GM23338 (cell line): ENCODE measurements around the gene ZNF66. TPM values are rescaled to one million over a fixed set of nuclear protein-coding genes. Genes with fewer than 3 reads are reported as not detected.

Experiments
- ATAC-seq: fragments of 200-7000 bp; cut with Tn5 transposase; 3 replicates; pipeline ENCODE4 v1.9.1; 2020
- DNase-seq: peaks from one replicate; pipeline ENCODE4 v3.0.0-alpha.2; 2015; ENCODE audit warnings: low spot score
- H2AFZ ChIP-seq: fragments of 200-600 bp; sonication (generic); 2 replicates; pipeline ENCODE4 v1.8.0; 2016; ENCODE audit warnings: antibody characterized with exemption, mild to moderate bottlenecking, moderate library complexity
- H3F3A ChIP-seq: fragments of 200-600 bp; sonication (generic); replicated peaks from 2 replicates; pipeline ENCODE4 v1.8.0; 2017; ENCODE audit warnings: antibody characterized with exemption, mixed run types, low read depth
- H3K27ac ChIP-seq: fragments of 200-600 bp; sonication (generic); 2 replicates; pipeline ENCODE4 v1.6.1; 2016; ENCODE audit warnings: low read depth
- H3K27me3 ChIP-seq: fragments of 200-600 bp; sonication (generic); 2 replicates; pipeline ENCODE4 v1.8.0; 2016; ENCODE audit warnings: mild to moderate bottlenecking, mixed run types, moderate library complexity; ENCODE audit not compliant: insufficient read depth
- H3K36me3 ChIP-seq: fragments of 200-600 bp; sonication (generic); 2 replicates; pipeline ENCODE4 v1.8.0; 2016; ENCODE audit warnings: mild to moderate bottlenecking; ENCODE audit not compliant: insufficient read depth
- H3K4me1 ChIP-seq: fragments of 200-600 bp; sonication (generic); 2 replicates; pipeline ENCODE4 v1.8.0; 2016; ENCODE audit warnings: mild to moderate bottlenecking, moderate library complexity; ENCODE audit not compliant: insufficient read depth
- H3K4me2 ChIP-seq: fragments of 200-600 bp; sonication (generic); 2 replicates; pipeline ENCODE4 v1.7.1; 2017; ENCODE audit warnings: mixed run types
- H3K4me3 ChIP-seq: fragments of 200-600 bp; sonication (generic); 2 replicates; pipeline ENCODE4 v1.6.1; 2016; ENCODE audit warnings: mixed run types
- H3K79me2 ChIP-seq: fragments of 200-600 bp; sonication (generic); replicated peaks from 2 replicates; pipeline ENCODE4 v1.8.0; 2017; ENCODE audit warnings: mild to moderate bottlenecking; ENCODE audit not compliant: insufficient read depth
- H3K9me2 ChIP-seq: fragments of 200-600 bp; sonication (generic); 2 replicates; pipeline ENCODE4 v1.8.0; 2017; ENCODE audit not compliant: insufficient read depth
- H4K20me1 ChIP-seq: fragments of 200-600 bp; sonication (generic); replicated peaks from 2 replicates; pipeline ENCODE4 v1.8.0; 2017; ENCODE audit warnings: mild to moderate bottlenecking; ENCODE audit not compliant: insufficient read depth
- H3K27ac Mint-ChIP-seq: 2 replicates; pipeline ENCODE4 v1.8.0; 2020; ENCODE audit warnings: inconsistent platforms, mild to moderate bottlenecking, moderate library complexity, mixed read lengths
- H3K27me3 Mint-ChIP-seq: 3 replicates; pipeline ENCODE4 v1.8.0; 2022; ENCODE audit warnings: low read depth, mild to moderate bottlenecking, moderate library complexity, mixed read lengths, inconsistent platforms; ENCODE audit not compliant: insufficient read depth, poor library complexity
- H3K36me3 Mint-ChIP-seq: 3 replicates; pipeline ENCODE4 v1.8.0; 2021; ENCODE audit warnings: low read depth, mild to moderate bottlenecking, inconsistent platforms, moderate library complexity, mixed read lengths
- H3K4me1 Mint-ChIP-seq: 3 replicates; pipeline ENCODE4 v1.8.0; 2020; ENCODE audit warnings: mild to moderate bottlenecking, inconsistent platforms, mixed read lengths
- H3K4me3 Mint-ChIP-seq: 3 replicates; pipeline ENCODE4 v1.8.0; 2021; ENCODE audit warnings: moderate library complexity, mild to moderate bottlenecking, inconsistent platforms, mixed read lengths
- H3K9me3 Mint-ChIP-seq: 3 replicates; pipeline ENCODE4 v1.8.0; 2020; ENCODE audit warnings: moderate library complexity, mild to moderate bottlenecking, inconsistent platforms, mixed read lengths
- CREB1 ChIP-seq: fragments of 250-450 bp; sonication (Bioruptor Pico); IDR thresholded peaks from 2 replicates; pipeline ENCODE4 v1.5.0; 2020; ENCODE audit warnings: low read depth, mild to moderate bottlenecking, moderate library complexity
- EZH2 ChIP-seq: fragments of 200-600 bp; sonication (generic); IDR thresholded peaks from one replicate; pipeline ENCODE4 v1.8.0; 2017; ENCODE audit warnings: antibody characterized with exemption, mild to moderate bottlenecking, low read depth; ENCODE audit not compliant: unreplicated experiment
- EZH2phosphoT487 ChIP-seq: fragments of 200-600 bp; sonication (generic); IDR thresholded peaks from one replicate; pipeline ENCODE4 v1.8.1; 2018; ENCODE audit warnings: antibody characterized with exemption; ENCODE audit not compliant: unreplicated experiment
- JUNB ChIP-seq: IDR thresholded peaks from one replicate; pipeline ENCODE4 v1.6.1; 2016; ENCODE audit warnings: antibody characterized with exemption; ENCODE audit not compliant: unreplicated experiment
- NANOG ChIP-seq: IDR thresholded peaks from 2 replicates; pipeline ENCODE4 v1.6.1; 2016; ENCODE audit warnings: antibody characterized with exemption, borderline replicate concordance
- POLR2AphosphoS5 ChIP-seq: IDR thresholded peaks from 2 replicates; pipeline ENCODE4 v1.6.1; 2016; ENCODE audit warnings: antibody characterized with exemption, low read depth
- STAT1 ChIP-seq: IDR thresholded peaks from one replicate; pipeline ENCODE4 v1.6.1; 2016; ENCODE audit warnings: antibody characterized with exemption; ENCODE audit not compliant: unreplicated experiment
- ZNF114 ChIP-seq: fragments of 250-450 bp; sonication (Bioruptor Pico); IDR thresholded peaks from 2 replicates; pipeline ENCODE4 v1.5.0; 2020; ENCODE audit warnings: mild to moderate bottlenecking, moderate library complexity
- polyA plus RNA-seq: library from polyadenylated mRNA; unstranded; fragments of >200 nt; fragmentation: Nextera tagmentation; extraction: Ambion mirVana; gene quantifications from 2 replicates; pipeline ENCODE4 v1.2.1, GENCODE V29; 2016
- total RNA-seq: library from RNA; depleted of rRNA; stranded (reverse); fragments of >200 nt; shearing (Covaris generic); gene quantifications from 2 replicates; pipeline ENCODE4 v1.2.3, GENCODE V29; 2014
- TF ChIP-seq, protein P1 (sequence below): fragments of 250-450 bp; sonication (Bioruptor Pico); IDR thresholded peaks from 2 replicates; pipeline ENCODE4 v1.5.0; 2020; ENCODE audit warnings: mild to moderate bottlenecking, moderate library complexity
- TF ChIP-seq, protein P2 (sequence below): IDR thresholded peaks from one replicate; pipeline ENCODE4 v1.6.1; 2018; ENCODE audit warnings: antibody characterized with exemption; ENCODE audit not compliant: unreplicated experiment
- TF ChIP-seq, protein P3 (sequence below), 2 experiments: fragments of 200-600 bp in 1 of 2; sonication (generic) in 1 of 2; conservative IDR thresholded peaks; 2 replicates each; pipeline versions ENCODE4 v1.5.1 to v1.6.1; 2016 to 2017; ENCODE audit warnings: antibody characterized with exemption in 2 of 2, low read depth in 2 of 2, mild to moderate bottlenecking in 2 of 2, moderate library complexity in 1 of 2
- TF ChIP-seq, protein P4 (sequence below): IDR thresholded peaks from 2 replicates; pipeline ENCODE4 v1.6.1; 2016; ENCODE audit warnings: antibody characterized with exemption

The ZNF66 gene
- total and polyA plus RNA-seq, 2 experiments from 2014 or later = 18.5 to 67.3 TPM

DNA sequence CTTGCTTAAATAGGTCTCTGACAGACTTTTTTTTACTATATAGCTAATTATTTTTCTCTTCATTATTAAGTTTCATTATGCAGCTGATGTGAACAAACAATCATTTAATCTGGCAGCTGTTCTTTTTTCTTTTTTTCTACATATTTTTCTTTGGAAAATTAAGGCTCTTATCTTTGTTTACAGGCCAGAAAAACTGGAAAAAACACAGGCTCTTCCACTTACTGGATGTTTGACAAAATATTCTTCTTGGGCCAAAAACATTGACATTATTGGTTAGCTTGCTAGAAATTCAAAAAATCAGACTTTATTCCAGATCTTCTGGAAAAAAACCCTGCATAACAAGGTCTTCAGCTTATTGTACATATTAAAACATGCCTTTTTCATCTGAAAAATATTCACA is 15.7 kb downstream of the ZNF66 start:
- Histone ChIP-seq H3K27ac (no peak overlapping the region), H3K9me2 (no peaks in the 10 kb centered on the region), H3K79me2 (peaks cover 48% of the 10 kb centered on the region), H3F3A (no peaks in the 10 kb centered on the region), H3K27me3 (no peaks in the 10 kb centered on the region), H2AFZ (no peak overlapping the region), H4K20me1 (peaks cover 9% of the 10 kb centered on the region), H3K36me3 (peaks cover 31% of the 10 kb centered on the region), H3K4me1 (no peaks in the 10 kb centered on the region), H3K4me2 (no peak overlapping the region), H3K4me3 (no peak overlapping the region)
- H3K9me3 Mint-ChIP-seq = peaks cover 24% of the 10 kb centered on the region
- H3K4me1 Mint-ChIP-seq = no peaks in the 10 kb centered on the region
- no peak overlapping the region for H3K27ac Mint-ChIP-seq
- DNase-seq (no peak), ATAC-seq (no peak)
- H3K27me3 Mint-ChIP-seq = peaks cover 5% of the 10 kb centered on the region
- TF ChIP-seq EZH2 = no peak
- TF ChIP-seq JUNB = no peak
- TF ChIP-seq, protein P1, sequence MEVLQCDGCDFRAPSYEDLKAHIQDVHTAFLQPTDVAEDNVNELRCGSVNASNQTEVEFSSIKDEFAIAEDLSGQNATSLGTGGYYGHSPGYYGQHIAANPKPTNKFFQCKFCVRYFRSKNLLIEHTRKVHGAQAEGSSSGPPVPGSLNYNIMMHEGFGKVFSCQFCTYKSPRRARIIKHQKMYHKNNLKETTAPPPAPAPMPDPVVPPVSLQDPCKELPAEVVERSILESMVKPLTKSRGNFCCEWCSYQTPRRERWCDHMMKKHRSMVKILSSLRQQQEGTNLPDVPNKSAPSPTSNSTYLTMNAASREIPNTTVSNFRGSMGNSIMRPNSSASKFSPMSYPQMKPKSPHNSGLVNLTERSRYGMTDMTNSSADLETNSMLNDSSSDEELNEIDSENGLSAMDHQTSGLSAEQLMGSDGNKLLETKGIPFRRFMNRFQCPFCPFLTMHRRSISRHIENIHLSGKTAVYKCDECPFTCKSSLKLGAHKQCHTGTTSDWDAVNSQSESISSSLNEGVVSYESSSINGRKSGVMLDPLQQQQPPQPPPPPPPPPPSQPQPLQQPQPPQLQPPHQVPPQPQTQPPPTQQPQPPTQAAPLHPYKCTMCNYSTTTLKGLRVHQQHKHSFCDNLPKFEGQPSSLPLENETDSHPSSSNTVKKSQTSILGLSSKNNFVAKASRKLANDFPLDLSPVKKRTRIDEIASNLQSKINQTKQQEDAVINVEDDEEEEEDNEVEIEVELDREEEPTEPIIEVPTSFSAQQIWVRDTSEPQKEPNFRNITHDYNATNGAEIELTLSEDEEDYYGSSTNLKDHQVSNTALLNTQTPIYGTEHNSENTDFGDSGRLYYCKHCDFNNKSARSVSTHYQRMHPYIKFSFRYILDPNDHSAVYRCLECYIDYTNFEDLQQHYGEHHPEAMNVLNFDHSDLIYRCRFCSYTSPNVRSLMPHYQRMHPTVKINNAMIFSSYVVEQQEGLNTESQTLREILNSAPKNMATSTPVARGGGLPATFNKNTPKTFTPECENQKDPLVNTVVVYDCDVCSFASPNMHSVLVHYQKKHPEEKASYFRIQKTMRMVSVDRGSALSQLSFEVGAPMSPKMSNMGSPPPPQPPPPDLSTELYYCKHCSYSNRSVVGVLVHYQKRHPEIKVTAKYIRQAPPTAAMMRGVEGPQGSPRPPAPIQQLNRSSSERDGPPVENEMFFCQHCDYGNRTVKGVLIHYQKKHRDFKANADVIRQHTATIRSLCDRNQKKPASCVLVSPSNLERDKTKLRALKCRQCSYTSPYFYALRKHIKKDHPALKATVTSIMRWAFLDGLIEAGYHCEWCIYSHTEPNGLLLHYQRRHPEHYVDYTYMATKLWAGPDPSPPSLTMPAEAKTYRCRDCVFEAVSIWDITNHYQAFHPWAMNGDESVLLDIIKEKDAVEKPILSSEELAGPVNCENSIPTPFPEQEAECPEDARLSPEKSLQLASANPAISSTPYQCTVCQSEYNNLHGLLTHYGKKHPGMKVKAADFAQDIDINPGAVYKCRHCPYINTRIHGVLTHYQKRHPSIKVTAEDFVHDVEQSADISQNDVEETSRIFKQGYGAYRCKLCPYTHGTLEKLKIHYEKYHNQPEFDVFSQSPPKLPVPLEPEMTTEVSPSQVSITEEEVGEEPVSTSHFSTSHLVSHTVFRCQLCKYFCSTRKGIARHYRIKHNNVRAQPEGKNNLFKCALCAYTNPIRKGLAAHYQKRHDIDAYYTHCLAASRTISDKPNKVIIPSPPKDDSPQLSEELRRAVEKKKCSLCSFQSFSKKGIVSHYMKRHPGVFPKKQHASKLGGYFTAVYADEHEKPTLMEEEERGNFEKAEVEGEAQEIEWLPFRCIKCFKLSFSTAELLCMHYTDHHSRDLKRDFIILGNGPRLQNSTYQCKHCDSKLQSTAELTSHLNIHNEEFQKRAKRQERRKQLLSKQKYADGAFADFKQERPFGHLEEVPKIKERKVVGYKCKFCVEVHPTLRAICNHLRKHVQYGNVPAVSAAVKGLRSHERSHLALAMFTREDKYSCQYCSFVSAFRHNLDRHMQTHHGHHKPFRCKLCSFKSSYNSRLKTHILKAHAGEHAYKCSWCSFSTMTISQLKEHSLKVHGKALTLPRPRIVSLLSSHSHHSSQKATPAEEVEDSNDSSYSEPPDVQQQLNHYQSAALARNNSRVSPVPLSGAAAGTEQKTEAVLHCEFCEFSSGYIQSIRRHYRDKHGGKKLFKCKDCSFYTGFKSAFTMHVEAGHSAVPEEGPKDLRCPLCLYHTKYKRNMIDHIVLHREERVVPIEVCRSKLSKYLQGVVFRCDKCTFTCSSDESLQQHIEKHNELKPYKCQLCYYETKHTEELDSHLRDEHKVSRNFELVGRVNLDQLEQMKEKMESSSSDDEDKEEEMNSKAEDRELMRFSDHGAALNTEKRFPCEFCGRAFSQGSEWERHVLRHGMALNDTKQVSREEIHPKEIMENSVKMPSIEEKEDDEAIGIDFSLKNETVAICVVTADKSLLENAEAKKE (CRISPR knock-in tag) = no peak
- no peak for TF ChIP-seq ZNF114 (CRISPR knock-in tag)
- TF ChIP-seq EZH2phosphoT487 = no peak
- no peak for TF ChIP-seq CREB1 (CRISPR knock-in tag)
- TF ChIP-seq, protein P2, sequence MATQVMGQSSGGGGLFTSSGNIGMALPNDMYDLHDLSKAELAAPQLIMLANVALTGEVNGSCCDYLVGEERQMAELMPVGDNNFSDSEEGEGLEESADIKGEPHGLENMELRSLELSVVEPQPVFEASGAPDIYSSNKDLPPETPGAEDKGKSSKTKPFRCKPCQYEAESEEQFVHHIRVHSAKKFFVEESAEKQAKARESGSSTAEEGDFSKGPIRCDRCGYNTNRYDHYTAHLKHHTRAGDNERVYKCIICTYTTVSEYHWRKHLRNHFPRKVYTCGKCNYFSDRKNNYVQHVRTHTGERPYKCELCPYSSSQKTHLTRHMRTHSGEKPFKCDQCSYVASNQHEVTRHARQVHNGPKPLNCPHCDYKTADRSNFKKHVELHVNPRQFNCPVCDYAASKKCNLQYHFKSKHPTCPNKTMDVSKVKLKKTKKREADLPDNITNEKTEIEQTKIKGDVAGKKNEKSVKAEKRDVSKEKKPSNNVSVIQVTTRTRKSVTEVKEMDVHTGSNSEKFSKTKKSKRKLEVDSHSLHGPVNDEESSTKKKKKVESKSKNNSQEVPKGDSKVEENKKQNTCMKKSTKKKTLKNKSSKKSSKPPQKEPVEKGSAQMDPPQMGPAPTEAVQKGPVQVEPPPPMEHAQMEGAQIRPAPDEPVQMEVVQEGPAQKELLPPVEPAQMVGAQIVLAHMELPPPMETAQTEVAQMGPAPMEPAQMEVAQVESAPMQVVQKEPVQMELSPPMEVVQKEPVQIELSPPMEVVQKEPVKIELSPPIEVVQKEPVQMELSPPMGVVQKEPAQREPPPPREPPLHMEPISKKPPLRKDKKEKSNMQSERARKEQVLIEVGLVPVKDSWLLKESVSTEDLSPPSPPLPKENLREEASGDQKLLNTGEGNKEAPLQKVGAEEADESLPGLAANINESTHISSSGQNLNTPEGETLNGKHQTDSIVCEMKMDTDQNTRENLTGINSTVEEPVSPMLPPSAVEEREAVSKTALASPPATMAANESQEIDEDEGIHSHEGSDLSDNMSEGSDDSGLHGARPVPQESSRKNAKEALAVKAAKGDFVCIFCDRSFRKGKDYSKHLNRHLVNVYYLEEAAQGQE = no peak
- TF ChIP-seq, protein P3, sequence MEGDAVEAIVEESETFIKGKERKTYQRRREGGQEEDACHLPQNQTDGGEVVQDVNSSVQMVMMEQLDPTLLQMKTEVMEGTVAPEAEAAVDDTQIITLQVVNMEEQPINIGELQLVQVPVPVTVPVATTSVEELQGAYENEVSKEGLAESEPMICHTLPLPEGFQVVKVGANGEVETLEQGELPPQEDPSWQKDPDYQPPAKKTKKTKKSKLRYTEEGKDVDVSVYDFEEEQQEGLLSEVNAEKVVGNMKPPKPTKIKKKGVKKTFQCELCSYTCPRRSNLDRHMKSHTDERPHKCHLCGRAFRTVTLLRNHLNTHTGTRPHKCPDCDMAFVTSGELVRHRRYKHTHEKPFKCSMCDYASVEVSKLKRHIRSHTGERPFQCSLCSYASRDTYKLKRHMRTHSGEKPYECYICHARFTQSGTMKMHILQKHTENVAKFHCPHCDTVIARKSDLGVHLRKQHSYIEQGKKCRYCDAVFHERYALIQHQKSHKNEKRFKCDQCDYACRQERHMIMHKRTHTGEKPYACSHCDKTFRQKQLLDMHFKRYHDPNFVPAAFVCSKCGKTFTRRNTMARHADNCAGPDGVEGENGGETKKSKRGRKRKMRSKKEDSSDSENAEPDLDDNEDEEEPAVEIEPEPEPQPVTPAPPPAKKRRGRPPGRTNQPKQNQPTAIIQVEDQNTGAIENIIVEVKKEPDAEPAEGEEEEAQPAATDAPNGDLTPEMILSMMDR (conservative IDR thresholded peaks at IDR 0.05; ENCODE audit: low read depth in 2 of 2) = no peak
- TF ChIP-seq POLR2AphosphoS5 = no peak
- TF ChIP-seq STAT1 = no peak
- TF ChIP-seq, protein P4, sequence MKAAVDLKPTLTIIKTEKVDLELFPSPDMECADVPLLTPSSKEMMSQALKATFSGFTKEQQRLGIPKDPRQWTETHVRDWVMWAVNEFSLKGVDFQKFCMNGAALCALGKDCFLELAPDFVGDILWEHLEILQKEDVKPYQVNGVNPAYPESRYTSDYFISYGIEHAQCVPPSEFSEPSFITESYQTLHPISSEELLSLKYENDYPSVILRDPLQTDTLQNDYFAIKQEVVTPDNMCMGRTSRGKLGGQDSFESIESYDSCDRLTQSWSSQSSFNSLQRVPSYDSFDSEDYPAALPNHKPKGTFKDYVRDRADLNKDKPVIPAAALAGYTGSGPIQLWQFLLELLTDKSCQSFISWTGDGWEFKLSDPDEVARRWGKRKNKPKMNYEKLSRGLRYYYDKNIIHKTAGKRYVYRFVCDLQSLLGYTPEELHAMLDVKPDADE = no peak
- no peak for TF ChIP-seq NANOG
- peaks cover 71% of the 10 kb centered on the region for H3K36me3 Mint-ChIP-seq
- no peak overlapping the region for H3K4me3 Mint-ChIP-seq
